Astrocyte of the hippocampus (primary cell): Measurements from ENCODE around the gene HS1BP3.
A peak's percentile ranks its signal among the peaks of the same experiment; 100 is the strongest.

Experiments
- DNase-seq: peaks from one replicate; pipeline ENCODE4 v3.0.0; 2011; ENCODE audit warnings: low read depth, low spot score

Gene HS1BP3

GRCh38 chr2:20617892-20618467 is 32.9 kb downstream of the HS1BP3 start:
- peak; percentile 98 for DNase-seq

- DNase-seq: no peak
These were observed 33.8 kb downstream of the HS1BP3 start for GRCh38 chr2:20617081-20617575.

- DNase-seq: no peak
These were observed 34.5 kb downstream of the HS1BP3 start for GRCh38 chr2:20616341-20616871.

- DNase-seq: no peak
These were observed 35.2 kb downstream of the HS1BP3 start for GRCh38 chr2:20615466-20616241.

GRCh38 chr2:20615068-20615465 is 35.8 kb downstream of the HS1BP3 start:
- DNase-seq: no peak

- DNase-seq: peak; percentile 73
These were observed 36.5 kb downstream of the HS1BP3 start for GRCh38 chr2:20614201-20615067.

- no peak for DNase-seq
These were observed 37.7 kb downstream of the HS1BP3 start for GRCh38 chr2:20612925-20613916.

- no peak for DNase-seq
These were observed 39.0 kb downstream of the HS1BP3 start for GRCh38 chr2:20611844-20612356.

- DNase-seq: peak; percentile 95
These were observed 39.6 kb downstream of the HS1BP3 start for GRCh38 chr2:20611077-20611843.

- DNase-seq: no peak
These were observed 40.9 kb downstream of the HS1BP3 start for GRCh38 chr2:20609995-20610357.

GRCh38 chr2:20609349-20609994 is 41.4 kb downstream of the HS1BP3 start:
- peak; percentile 75 for DNase-seq

GRCh38 chr2:20608666-20609348 is 42.1 kb downstream of the HS1BP3 start:
- DNase-seq: no peak

- DNase-seq: no peak
These were observed 43.5 kb downstream of the HS1BP3 start for GRCh38 chr2:20607446-20607845.

- no peak for DNase-seq
These were observed 44.7 kb downstream of the HS1BP3 start for GRCh38 chr2:20606198-20606597.

GRCh38 chr2:20604951-20605381 is 45.9 kb downstream of the HS1BP3 start:
- DNase-seq: peak; percentile 70

GRCh38 chr2:20604401-20604911 is 46.4 kb downstream of the HS1BP3 start:
- DNase-seq: no peak

- DNase-seq: no peak
These were observed 47.1 kb downstream of the HS1BP3 start for GRCh38 chr2:20603791-20604190.

GRCh38 chr2:20602803-20603202 is 48.1 kb downstream of the HS1BP3 start:
- no peak for DNase-seq
